Heart right ventricle (tissue), 16 donors: ENCODE measurements around the gene CDK6. TPM values are rescaled to one million over a fixed set of nuclear protein-coding genes. Genes with fewer than 3 reads are reported as not detected.

Experiments used
- ATAC-seq, 8 donors: fragments of 200-7000 bp; cut with Tn5 transposase; one replicate each; pipeline ENCODE4 v1.9.1; 2020; ENCODE audit warnings: mild to moderate bottlenecking in 8 of 8, moderate library complexity in 8 of 8, moderate number of reproducible peaks in 1 of 8
- DNase-seq, 2 donors: peaks; one replicate each; pipeline ENCODE4 v3.0.0-alpha.2; 2020
- H3K27ac ChIP-seq, 10 donors: fragments of 200-600 bp; sonication (generic) in 2 of 10; one replicate each; pipeline versions ENCODE4 v1.5.0 to v1.8.0; 2020 to 2022; ENCODE audit warnings: mild to moderate bottlenecking in 3 of 10
- H3K27me3 ChIP-seq, 7 donors: fragments of 200-600 bp; one replicate each; pipeline ENCODE4 v1.8.0; 2021 to 2022; ENCODE audit warnings: mild to moderate bottlenecking in 2 of 7
- H3K36me3 ChIP-seq, 9 donors: fragments of 200-600 bp; sonication (generic) in 1 of 9; one replicate each; pipeline versions ENCODE4 v1.5.0 to v1.8.0; 2020 to 2022; ENCODE audit warnings: mild to moderate bottlenecking in 2 of 9
- H3K4me1 ChIP-seq, 9 donors: fragments of 200-600 bp; sonication (generic) in 1 of 9; one replicate each; pipeline versions ENCODE4 v1.5.0 to v1.8.0; 2020 to 2022; ENCODE audit warnings: mild to moderate bottlenecking in 4 of 9
- H3K4me3 ChIP-seq, 10 donors: fragments of 200-600 bp; sonication (generic) in 2 of 10; one replicate each; pipeline versions ENCODE4 v1.5.0 to v1.8.0; 2020 to 2022; ENCODE audit warnings: mild to moderate bottlenecking in 7 of 10, moderate library complexity in 2 of 10
- H3K9me3 ChIP-seq, 11 donors: fragments of 200-600 bp in 10 of 11; sonication (generic) in 2 of 11; one replicate each; pipeline versions ENCODE4 v1.5.0 to v1.8.0; 2013 to 2022; ENCODE audit warnings: mild to moderate bottlenecking in 2 of 11, control low read depth in 1 of 11, moderate library complexity in 1 of 11
- CTCF ChIP-seq, 9 donors: fragments of 200-600 bp; sonication (generic) in 2 of 9; IDR thresholded peaks; one replicate each; pipeline versions ENCODE4 v1.5.0 to v1.8.0; 2021 to 2022; ENCODE audit warnings: antibody characterized with exemption in 9 of 9, mild to moderate bottlenecking in 5 of 9, moderate library complexity in 1 of 9
- WGBS, 2 donors: extraction: QIAGEN DNeasy Blood & Tissue Kit; methylation state at CpG; one replicate each; pipeline ENCODE4 v1.1.7; 2013; ENCODE audit warnings: inconsistent platforms in 1 of 2; 5-methylcytosine and 5-hydroxymethylcytosine counted together
- intact Hi-C, 10 donors: fragments of 100-400 bp; cut with DNase I; formaldehyde crosslinking; loops; one replicate each; pipeline versions ENCODE4 v1.11.1 to v1.14.2; 2022
- polyA plus RNA-seq, 2 donors: library from polyadenylated mRNA; stranded (reverse); fragments of 200-250 nt; gene quantifications; one replicate each; pipeline ENCODE4 v1.2.3, GENCODE V29; 2013
- total RNA-seq, 10 donors: library from RNA; stranded (reverse); fragmentation: NEBNext Ultra II Directional in 3 of 10; extraction: Animal tissue kit (Norgen Biotek cat#: 25700) in 3 of 10; gene quantifications; one replicate each; pipeline versions ENCODE4 v1.2.1 to v1.2.4, GENCODE V29; 2021 to 2023
- donor health status: Arrhythmogenic right ventricular cardiomyopathy.
- donor health status: ischemic (EF 13 %, LVEDD 7.1; RV severe dilation, severe dysfunction).
- donor health status: healthy with polysubstance abuse.
- donor health status: DM: no; HTN: yes; CAD: no.
- donor health status: DM: no; HTN: no; CAD: no.
- donor health status: ischemic (EF 25% LVEDD 6.9; RV normal size, moderate dysfunction).
- donor health status: ischemic (EF 25% LVEDD 5.7; RV mildly dilated, moderate dysfunction).
- donor health status: healthy.
- donor health status: DM: yes; HTN: yes; CAD: no.
- donor health status: Ischemic cardiomyopathy.
- donor health status: ischemic (EF 35%, LVEDD 5.7; RV mildly dilated, moderate dysfunction).
- donor health status: nonischemic (EF 11% LVEDD 7.7; RV severe dilation, severe dysfunction).
- donor health status: DM: yes; HTN: yes; CAD: no.
- donor health status: PGD.
- donor health status: ischemic (EF 29% LVEDD 5.4; RV normal size, mild dysfunction).
- donor health status: nonischemic (EF 23%, LVEDD 6.1; RV moderate dilation, normal function).

Gene CDK6
- total and polyA plus RNA-seq, 12 donors: 2.6 to 31.5 (median 16.4) TPM

- H3K36me3 ChIP-seq: no peaks in the 10 kb centered on the region
- intact Hi-C loops: loop anchor here (1.0 to 10.0 kb wide), 13 partner anchors 48 to 212 kb away; no protein-coding TSS in a partner anchor
- no peaks in the 10 kb centered on the region for H3K27me3 ChIP-seq
- DNase-seq: no peak
- peak overlapping the region; percentile 71 to 95 (median 88) for H3K4me3 ChIP-seq
- WGBS, 2 donors: 4% methylated on average over 18 of the region's 18 CpGs
- peak in 1 of 8 donors; percentile 0 for ATAC-seq
- H3K9me3 ChIP-seq: no peaks in the 10 kb centered on the region
- peak overlapping the region; percentile 86 to 98 (median 92) for H3K27ac ChIP-seq
- no peak for TF ChIP-seq CTCF (IDR thresholded peaks at IDR 0.05)
- H3K4me1 ChIP-seq: peaks cover 0 to 57% (median 52%) of the 10 kb centered on the region in 9 donors
Observed at GRCh38 chr7:92832534-92833023, 3.8 kb downstream of the CDK6 start.

- H3K36me3 ChIP-seq: no peaks in the 10 kb centered on the region
- no peaks in the 10 kb centered on the region for H3K9me3 ChIP-seq
- H3K4me3 ChIP-seq: peak overlapping the region; percentile 71 to 95 (median 88)
- no peak for ATAC-seq
- no peak for TF ChIP-seq CTCF (IDR thresholded peaks at IDR 0.05)
- H3K4me1 ChIP-seq: peaks cover 2 to 60% (median 52%) of the 10 kb centered on the region in 9 donors
- 43 to 44% methylated on average over 7 of the region's 7 CpGs for WGBS, 2 donors
- H3K27me3 ChIP-seq: no peaks in the 10 kb centered on the region
- no peak for DNase-seq
- H3K27ac ChIP-seq: peak overlapping the region in 9 of 10 donors; percentile 86 to 98 (median 92)
- intact Hi-C loops: loop anchor here (2.0 to 10.0 kb wide), 9 partner anchors 47 to 211 kb away; no protein-coding TSS in a partner anchor
Observed at GRCh38 chr7:92831716-92832533, 4.4 kb downstream of the CDK6 start.

- 47 to 57% methylated on average over 6 of the region's 6 CpGs for WGBS, 2 donors
- ATAC-seq (no peak), DNase-seq (no peak)
- peak overlapping the region in 3 of 10 donors; percentile 10 to 91 (median 89) for H3K27ac ChIP-seq
- H3K4me3 ChIP-seq: peak overlapping the region in 3 of 10 donors; percentile 84 to 94 (median 88)
- peaks cover 2 to 71% (median 64%) of the 10 kb centered on the region in 9 donors for H3K4me1 ChIP-seq
- no peaks in the 10 kb centered on the region for H3K36me3 ChIP-seq
- H3K27me3 ChIP-seq: no peaks in the 10 kb centered on the region
- no peak for TF ChIP-seq CTCF (IDR thresholded peaks at IDR 0.05)
- no peaks in the 10 kb centered on the region for H3K9me3 ChIP-seq
- intact Hi-C loops: loop anchor here (5.0 to 10.0 kb wide), 8 partner anchors 46 to 208 kb away; no protein-coding TSS in a partner anchor
Observed at GRCh38 chr7:92830532-92831110, 5.8 kb downstream of the CDK6 start.

- DNase-seq (no peak), ATAC-seq (no peak)
- Histone ChIP-seq H3K27ac (peak overlapping the region in 2 of 10 donors; percentile 10), H3K9me3 (no peaks in the 10 kb centered on the region), H3K4me3 (no peak overlapping the region), H3K4me1 (peaks cover 2 to 77% (median 70%) of the 10 kb centered on the region in 9 donors), H3K27me3 (no peaks in the 10 kb centered on the region), H3K36me3 (no peaks in the 10 kb centered on the region)
- WGBS, 2 donors: 83 to 94% methylated on average over 1 of the region's 1 CpG
- intact Hi-C loops: loop anchor here (5.0 to 10.0 kb wide), 8 partner anchors 45 to 208 kb away; no protein-coding TSS in a partner anchor
- TF ChIP-seq CTCF (IDR thresholded peaks at IDR 0.05): no peak
Observed at GRCh38 chr7:92830027-92830426, 6.3 kb downstream of the CDK6 start.
